Caco-2 (cell line): ENCODE data around the gene TMPRSS6. TPM values are rescaled to one million over a fixed set of nuclear protein-coding genes. Genes with fewer than 3 reads are reported as not detected.

Experiments
- BruUV-seq: library from RNA; stranded (reverse); fragments of 400-500 nt; replicated peaks from 2 replicates; lab custom pipeline; 2021; lab: Mats Ljungman, UMichigan
- CTCF ChIA-PET: fragments of 300-600 bp; sonication (Branson Sonifier 250); formaldehyde crosslinking; loops from one replicate; lab custom pipeline; 2022; ENCODE audit warnings: antibody characterized with exemption; lab: Charles Lee
- POLR2A ChIA-PET: fragments of 300-600 bp; sonication (Branson Sonifier 250); formaldehyde crosslinking; loops from one replicate; lab custom pipeline; 2022; ENCODE audit warnings: antibody characterized with exemption; lab: Charles Lee
- DNase-seq, 2 experiments: peaks; one replicate each; pipeline versions ENCODE4 v3.0.0 to v3.0.0-alpha.2; 2020 to 2022
- H3K27me3 ChIP-seq: replicated peaks from 2 replicates; pipeline ENCODE4 v1.6.0; 2011; ENCODE audit warnings: low read length; ENCODE audit not compliant: control insufficient read depth, insufficient read depth
- H3K36me3 ChIP-seq: 2 replicates; pipeline ENCODE4 v1.5.1; 2011; ENCODE audit warnings: low read length; ENCODE audit not compliant: control insufficient read depth, insufficient read depth
- H3K4me1 ChIP-seq: fragments of 250-450 bp; sonication (Bioruptor Pico); 2 replicates; pipeline ENCODE4 v1.5.1; 2020; ENCODE audit warnings: mild to moderate bottlenecking
- H3K4me3 ChIP-seq: 2 replicates; pipeline ENCODE4 v1.5.1; 2011; ENCODE audit warnings: low read depth, mild to moderate bottlenecking, control low read depth, low read length
- H3K9me3 ChIP-seq: fragments of 250-450 bp; sonication (Bioruptor Pico); 2 replicates; pipeline ENCODE4 v1.5.1; 2020; ENCODE audit warnings: mild to moderate bottlenecking, moderate library complexity
- H3K27ac Mint-ChIP-seq: one replicate; pipeline ENCODE4 v1.8.0; 2022; ENCODE audit warnings: mixed read lengths; ENCODE audit not compliant: unreplicated experiment
- H3K27me3 Mint-ChIP-seq: one replicate; pipeline ENCODE4 v1.8.0; 2022; ENCODE audit warnings: mixed read lengths; ENCODE audit not compliant: insufficient read depth, unreplicated experiment
- H3K36me3 Mint-ChIP-seq: one replicate; pipeline ENCODE4 v1.8.0; 2022; ENCODE audit warnings: mild to moderate bottlenecking, mixed read lengths; ENCODE audit not compliant: insufficient read depth, unreplicated experiment
- H3K4me1 Mint-ChIP-seq: one replicate; pipeline ENCODE4 v1.8.0; 2022; ENCODE audit warnings: low read depth, mixed read lengths; ENCODE audit not compliant: unreplicated experiment
- H3K4me3 Mint-ChIP-seq: one replicate; pipeline ENCODE4 v1.8.0; 2022; ENCODE audit warnings: mild to moderate bottlenecking, moderate library complexity, mixed read lengths; ENCODE audit not compliant: unreplicated experiment
- H3K9me3 Mint-ChIP-seq: one replicate; pipeline ENCODE4 v1.8.0; 2022; ENCODE audit warnings: mixed read lengths; ENCODE audit not compliant: unreplicated experiment
- intact Hi-C: fragments of 100-400 bp; cut with micrococcal nuclease; formaldehyde crosslinking; loops from one replicate; pipeline ENCODE4 v1.10.0; 2022; ENCODE audit not compliant: unreplicated experiment
- total RNA-seq: library from RNA; stranded (reverse); gene quantifications from 2 replicates; pipeline ENCODE4 v1.2.3, GENCODE V29; 2022
- TF ChIP-seq, protein P1 (sequence below), 2 experiments: fragments of 200-600 bp in 1 of 2; IDR thresholded peaks; 1 replicate in 1 of 2; 2 replicates in 1 of 2; pipeline versions ENCODE4 v1.5.1 to v1.8.0; 2011 to 2022; ENCODE audit warnings: antibody characterized with exemption in 1 of 2, control low read depth in 1 of 2, inconsistent platforms in 1 of 2, low read depth in 1 of 2, low read length in 1 of 2, mild to moderate bottlenecking in 1 of 2, moderate library complexity in 1 of 2; ENCODE audit not compliant: insufficient read depth in 1 of 2, severe bottlenecking in 1 of 2, unreplicated experiment in 1 of 2

TMPRSS6 gene
- total RNA-seq, 1 experiment from 2014 or later = 1.6 TPM

DNA sequence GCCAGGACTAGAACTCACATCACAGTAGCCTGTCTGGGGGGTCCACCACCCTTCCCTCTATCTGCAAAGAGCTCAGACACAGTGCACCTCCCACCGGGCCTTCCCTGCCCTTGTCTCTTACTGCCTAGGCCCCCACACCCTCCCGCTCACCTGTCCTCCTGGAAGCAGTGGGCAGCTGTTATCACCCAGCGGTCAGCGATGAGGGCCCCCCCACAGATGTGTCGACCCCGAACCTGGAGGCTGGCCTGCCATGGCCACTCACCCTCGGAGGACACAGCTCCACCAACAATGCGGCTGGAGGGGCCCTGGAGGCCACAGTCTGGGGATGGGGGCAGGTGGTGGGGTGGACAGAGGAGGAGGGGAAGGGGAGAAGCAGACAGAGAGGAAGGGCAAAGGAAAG lies 39.2 kb downstream of the TMPRSS6 start:
- Histone ChIP-seq H3K4me1 (peaks cover 2% of the 10 kb centered on the region; the same call in 1 of the 2 replicates), H3K36me3 (no peaks in the 10 kb centered on the region), H3K27me3 (peaks cover 2% of the 10 kb centered on the region; the same call in 1 of the 2 replicates), H3K9me3 (no peaks in the 10 kb centered on the region), H3K4me3 (no peak overlapping the region)
- Mint-ChIP-seq H3K36me3 (no peaks in the 10 kb centered on the region), H3K9me3 (no peaks in the 10 kb centered on the region), H3K4me3 (no peak overlapping the region), H3K27ac (no peak overlapping the region), H3K27me3 (peaks cover 2% of the 10 kb centered on the region), H3K4me1 (no peaks in the 10 kb centered on the region)
- CTCF ChIA-PET = no interaction called here
- intact Hi-C loops = loop anchor here (10.0 kb wide), 1 partner anchor 384 kb away; no protein-coding TSS in a partner anchor
- BruUV-seq = no TSS peak
- DNase-seq = no peak
- TF ChIP-seq, protein P1, sequence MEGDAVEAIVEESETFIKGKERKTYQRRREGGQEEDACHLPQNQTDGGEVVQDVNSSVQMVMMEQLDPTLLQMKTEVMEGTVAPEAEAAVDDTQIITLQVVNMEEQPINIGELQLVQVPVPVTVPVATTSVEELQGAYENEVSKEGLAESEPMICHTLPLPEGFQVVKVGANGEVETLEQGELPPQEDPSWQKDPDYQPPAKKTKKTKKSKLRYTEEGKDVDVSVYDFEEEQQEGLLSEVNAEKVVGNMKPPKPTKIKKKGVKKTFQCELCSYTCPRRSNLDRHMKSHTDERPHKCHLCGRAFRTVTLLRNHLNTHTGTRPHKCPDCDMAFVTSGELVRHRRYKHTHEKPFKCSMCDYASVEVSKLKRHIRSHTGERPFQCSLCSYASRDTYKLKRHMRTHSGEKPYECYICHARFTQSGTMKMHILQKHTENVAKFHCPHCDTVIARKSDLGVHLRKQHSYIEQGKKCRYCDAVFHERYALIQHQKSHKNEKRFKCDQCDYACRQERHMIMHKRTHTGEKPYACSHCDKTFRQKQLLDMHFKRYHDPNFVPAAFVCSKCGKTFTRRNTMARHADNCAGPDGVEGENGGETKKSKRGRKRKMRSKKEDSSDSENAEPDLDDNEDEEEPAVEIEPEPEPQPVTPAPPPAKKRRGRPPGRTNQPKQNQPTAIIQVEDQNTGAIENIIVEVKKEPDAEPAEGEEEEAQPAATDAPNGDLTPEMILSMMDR (IDR thresholded peaks at IDR 0.05; ENCODE audit: insufficient read depth in 1 of 2, low read depth in 1 of 2, low read length in 1 of 2, severe bottlenecking in 1 of 2, unreplicated experiment in 1 of 2) = no peak
- POLR2A ChIA-PET = no interaction called here

DNA sequence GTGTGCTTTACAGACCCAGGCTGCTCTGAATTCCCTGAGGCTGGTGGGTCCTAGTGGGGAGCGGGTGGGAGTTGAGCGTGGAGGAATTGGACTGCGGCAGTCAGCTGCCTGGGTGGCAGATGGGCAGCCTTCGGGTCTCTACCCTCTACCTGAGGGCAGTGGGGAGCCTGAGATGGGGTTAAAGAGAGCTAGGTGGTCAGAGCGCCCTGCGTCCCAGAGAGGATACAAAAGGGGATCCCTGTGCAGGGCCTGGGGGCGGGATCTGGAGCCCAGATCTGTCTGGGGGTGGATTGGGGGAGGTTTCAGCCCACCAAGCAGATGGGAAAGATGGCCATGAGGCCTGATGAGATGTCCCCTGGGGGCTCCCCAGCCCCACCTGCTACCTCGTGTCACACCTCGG lies 39.8 kb downstream of the TMPRSS6 start:
- intact Hi-C loops = loop anchor here (10.0 kb wide), 1 partner anchor 385 kb away; no protein-coding TSS in a partner anchor
- TF ChIP-seq, protein P1 (IDR thresholded peaks at IDR 0.05; ENCODE audit: insufficient read depth in 1 of 2, low read depth in 1 of 2, low read length in 1 of 2, severe bottlenecking in 1 of 2, unreplicated experiment in 1 of 2) = no peak
- no TSS peak for BruUV-seq
- no peak overlapping the region for H3K4me3 Mint-ChIP-seq
- Histone ChIP-seq H3K4me1 (peaks cover 6% of the 10 kb centered on the region; the same call in 1 of the 2 replicates), H3K36me3 (no peaks in the 10 kb centered on the region), H3K9me3 (no peaks in the 10 kb centered on the region), H3K27me3 (no peaks in the 10 kb centered on the region), H3K4me3 (no peak overlapping the region)
- no peak for DNase-seq
- H3K36me3 Mint-ChIP-seq = no peaks in the 10 kb centered on the region
- no peak overlapping the region for H3K27ac Mint-ChIP-seq
- no peaks in the 10 kb centered on the region for H3K4me1 Mint-ChIP-seq
- ChIA-PET CTCF (no interaction called here), POLR2A (no interaction called here)
- H3K27me3 Mint-ChIP-seq = peaks cover 2% of the 10 kb centered on the region
- no peaks in the 10 kb centered on the region for H3K9me3 Mint-ChIP-seq

DNA sequence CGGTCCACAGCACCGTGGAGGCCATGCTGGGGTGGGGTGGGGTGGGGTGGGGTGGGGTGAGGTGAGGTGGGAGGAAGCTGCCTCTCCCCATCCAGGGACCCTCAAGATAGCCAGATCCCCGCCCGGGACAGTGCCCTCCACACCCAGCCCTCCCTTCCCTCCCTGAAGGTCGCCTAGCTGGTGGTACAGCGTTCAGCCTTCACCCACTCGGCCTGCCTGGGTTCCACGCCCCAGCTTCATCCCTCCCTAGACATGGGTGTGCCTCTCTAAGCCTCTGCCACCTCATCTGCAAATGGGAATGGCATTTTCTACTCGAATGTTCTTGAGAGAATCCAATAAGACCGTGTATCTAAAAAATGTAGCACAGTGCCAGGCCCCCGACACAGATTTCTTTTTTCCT lies 40.2 kb downstream of the TMPRSS6 start:
- Mint-ChIP-seq H3K36me3 (no peaks in the 10 kb centered on the region), H3K27ac (no peak overlapping the region), H3K4me1 (no peaks in the 10 kb centered on the region), H3K9me3 (no peaks in the 10 kb centered on the region), H3K27me3 (peaks cover 2% of the 10 kb centered on the region), H3K4me3 (no peak overlapping the region)
- no peak for DNase-seq
- ChIA-PET POLR2A (no interaction called here), CTCF (no interaction called here)
- Histone ChIP-seq H3K4me1 (peaks cover 6% of the 10 kb centered on the region; the same call in 1 of the 2 replicates), H3K36me3 (no peaks in the 10 kb centered on the region), H3K27me3 (no peaks in the 10 kb centered on the region), H3K4me3 (no peak overlapping the region), H3K9me3 (no peaks in the 10 kb centered on the region)
- no TSS peak for BruUV-seq
- TF ChIP-seq, protein P1 (IDR thresholded peaks at IDR 0.05; ENCODE audit: insufficient read depth in 1 of 2, low read depth in 1 of 2, low read length in 1 of 2, severe bottlenecking in 1 of 2, unreplicated experiment in 1 of 2) = no peak
- intact Hi-C loops = no loop called here
